ENCODE measurements around the gene MYO1D.

DNA sequence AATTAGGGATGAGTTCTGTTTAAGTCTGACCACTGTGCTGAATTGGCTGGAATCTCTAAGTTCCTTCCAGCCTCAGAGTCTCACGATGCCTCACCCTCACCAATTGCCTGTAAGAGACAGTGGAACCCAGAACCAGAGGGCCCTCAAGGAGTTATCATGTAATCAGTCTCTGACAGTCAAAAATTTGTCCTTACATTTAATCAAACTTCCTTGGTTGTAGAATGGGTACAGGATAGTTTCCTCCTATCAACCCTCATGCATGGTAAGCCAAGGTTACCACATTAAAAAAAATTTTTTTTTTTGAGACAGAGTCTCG lies 306.9 kb downstream of the MYO1D start:
- TF ChIP-seq SP1 (IDR thresholded peaks at IDR 0.05) = no peak
- no peak for TF ChIP-seq FOXK2 (IDR thresholded peaks at IDR 0.05)
- no peak for TF ChIP-seq TARDBP (IDR thresholded peaks at IDR 0.05)
- no peak for TF ChIP-seq FOXA1 (IDR thresholded peaks at IDR 0.05)
- no peak for TF ChIP-seq FOXM1 (IDR thresholded peaks at IDR 0.05; ENCODE audit: borderline replicate concordance)
- no peak for TF ChIP-seq BHLHE40 (IDR thresholded peaks at IDR 0.05; ENCODE audit: borderline replicate concordance)
- TF ChIP-seq NFRKB (IDR thresholded peaks at IDR 0.05) = no peak
- TF ChIP-seq LEF1 (IDR thresholded peaks at IDR 0.05; ENCODE audit: borderline replicate concordance) = no peak
- TF ChIP-seq ELF4 (IDR thresholded peaks at IDR 0.05) = no peak
- TF ChIP-seq, protein P1, sequence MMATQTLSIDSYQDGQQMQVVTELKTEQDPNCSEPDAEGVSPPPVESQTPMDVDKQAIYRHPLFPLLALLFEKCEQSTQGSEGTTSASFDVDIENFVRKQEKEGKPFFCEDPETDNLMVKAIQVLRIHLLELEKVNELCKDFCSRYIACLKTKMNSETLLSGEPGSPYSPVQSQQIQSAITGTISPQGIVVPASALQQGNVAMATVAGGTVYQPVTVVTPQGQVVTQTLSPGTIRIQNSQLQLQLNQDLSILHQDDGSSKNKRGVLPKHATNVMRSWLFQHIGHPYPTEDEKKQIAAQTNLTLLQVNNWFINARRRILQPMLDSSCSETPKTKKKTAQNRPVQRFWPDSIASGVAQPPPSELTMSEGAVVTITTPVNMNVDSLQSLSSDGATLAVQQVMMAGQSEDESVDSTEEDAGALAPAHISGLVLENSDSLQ (IDR thresholded peaks at IDR 0.05) = no peak
- TF ChIP-seq SUZ12 (IDR thresholded peaks at IDR 0.05) = no peak
- TF ChIP-seq L3MBTL2 (conservative IDR thresholded peaks at IDR 0.05) = no peak
- no peak for TF ChIP-seq ZNF384 (IDR thresholded peaks at IDR 0.05)
